HEK293 (cell line): ENCODE data around the gene E2F4.

Experiments
- CTCF ChIA-PET: fragments of 350-600 bp; formaldehyde crosslinking; extraction: SDS; loops from one replicate; lab custom pipeline; 2021; ENCODE audit warnings: antibody characterized with exemption; lab: Yijun Ruan, JAX
- POLR2A ChIA-PET: fragments of 300-600 bp; formaldehyde crosslinking; extraction: SDS; loops from one replicate; lab custom pipeline; 2020; ENCODE audit warnings: antibody characterized with exemption, inconsistent platforms; lab: Yijun Ruan, JAX
- H3K27ac ChIP-seq: fragments of 200-500 bp; sonication (Bioruptor generic); 2 replicates; pipeline ENCODE4 v1.5.1; 2014; ENCODE audit warnings: low read depth, low read length, control low read depth, inconsistent platforms; ENCODE audit errors: extremely low read depth
- H3K36me3 ChIP-seq, 2 experiments: fragments of 200-500 bp in 1 of 2; sonication (Bioruptor generic) in 1 of 2; 1 replicate in 1 of 2; 2 replicates in 1 of 2; pipeline ENCODE4 v1.5.1; 2014 to 2017; ENCODE audit warnings: inconsistent platforms in 2 of 2, low read length in 2 of 2; ENCODE audit not compliant: control insufficient read depth in 2 of 2, insufficient read depth in 1 of 2
- H3K4me1 ChIP-seq: fragments of 200-500 bp; sonication (Bioruptor generic); 2 replicates; pipeline ENCODE4 v1.5.1; 2014; ENCODE audit warnings: mild to moderate bottlenecking, low read length, inconsistent platforms; ENCODE audit not compliant: control insufficient read depth, insufficient read depth
- H3K4me3 ChIP-seq: 2 replicates; pipeline ENCODE4 v1.5.1; 2011; ENCODE audit warnings: low read depth, mild to moderate bottlenecking, control low read depth, low read length, moderate library complexity
- H3K9me3 ChIP-seq: fragments of 200-500 bp; sonication (Bioruptor generic); 2 replicates; pipeline ENCODE4 v1.5.1; 2014; ENCODE audit warnings: low read depth, low read length, inconsistent platforms; ENCODE audit not compliant: control insufficient read depth, insufficient read depth
- BCL11A ChIP-seq: fragments of 450-650 bp; formaldehyde crosslinking; IDR thresholded peaks from 2 replicates; pipeline ENCODE4 v1.5.1; 2016; ENCODE audit warnings: low read depth, missing biosample characterization, missing genetic modification characterization
- EGR2 ChIP-seq: fragments of 450-650 bp; formaldehyde crosslinking; IDR thresholded peaks from 2 replicates; pipeline ENCODE4 v1.5.1; 2016; ENCODE audit warnings: low read depth, missing biosample characterization, missing genetic modification characterization
- HOXA7 ChIP-seq: sonication (generic); formaldehyde crosslinking; IDR thresholded peaks from 2 replicates; pipeline ENCODE4 v1.8.1; 2022; ENCODE audit warnings: missing genetic modification reagents, borderline replicate concordance
- KLF9 ChIP-seq: fragments of 450-650 bp; formaldehyde crosslinking; IDR thresholded peaks from 2 replicates; pipeline ENCODE4 v1.5.1; 2016; ENCODE audit warnings: missing biosample characterization, missing genetic modification characterization, low read depth
- OVOL3 ChIP-seq: fragments of 450-650 bp; formaldehyde crosslinking; IDR thresholded peaks from 2 replicates; pipeline ENCODE4 v1.5.1; 2016; ENCODE audit warnings: missing biosample characterization, missing genetic modification characterization
- PRDM1 ChIP-seq: fragments of 450-650 bp; formaldehyde crosslinking; IDR thresholded peaks from 2 replicates; pipeline ENCODE4; 2016; ENCODE audit warnings: missing biosample characterization, missing genetic modification characterization
- ZFHX2 ChIP-seq: fragments of 450-650 bp; formaldehyde crosslinking; conservative IDR thresholded peaks from 2 replicates; pipeline ENCODE4 v1.5.1; 2016; ENCODE audit warnings: missing biosample characterization, missing genetic modification characterization
- ZIC2 ChIP-seq: fragments of 450-650 bp; formaldehyde crosslinking; IDR thresholded peaks from 2 replicates; pipeline ENCODE4 v1.5.1; 2016; ENCODE audit warnings: missing biosample characterization, missing genetic modification characterization
- ZNF175 ChIP-seq: fragments of 450-650 bp; formaldehyde crosslinking; IDR thresholded peaks from 2 replicates; pipeline ENCODE4 v1.5.1; 2016; ENCODE audit warnings: missing biosample characterization, missing genetic modification characterization
- ZNF214 ChIP-seq: fragments of 450-650 bp; formaldehyde crosslinking; IDR thresholded peaks from 2 replicates; pipeline ENCODE4 v1.5.1; 2017; ENCODE audit warnings: missing biosample characterization, mild to moderate bottlenecking, missing genetic modification characterization, borderline replicate concordance
- ZNF221 ChIP-seq: fragments of 450-650 bp; formaldehyde crosslinking; IDR thresholded peaks from 2 replicates; pipeline ENCODE4 v1.5.1; 2017; ENCODE audit warnings: missing biosample characterization, missing genetic modification characterization, borderline replicate concordance
- ZNF341 ChIP-seq: fragments of 450-650 bp; formaldehyde crosslinking; IDR thresholded peaks from 2 replicates; pipeline ENCODE4; 2016; ENCODE audit warnings: low read depth, missing biosample characterization, missing genetic modification characterization
- ZNF416 ChIP-seq: fragments of 450-650 bp; formaldehyde crosslinking; IDR thresholded peaks from 2 replicates; pipeline ENCODE4 v1.5.1; 2016; ENCODE audit warnings: missing biosample characterization, missing genetic modification characterization
- ZNF571 ChIP-seq: fragments of 450-650 bp; formaldehyde crosslinking; IDR thresholded peaks from 2 replicates; pipeline ENCODE4 v1.5.0; 2017; ENCODE audit warnings: missing biosample characterization, missing genetic modification characterization
- ZNF600 ChIP-seq: fragments of 450-650 bp; formaldehyde crosslinking; IDR thresholded peaks from 2 replicates; pipeline ENCODE4 v1.5.1; 2016; ENCODE audit warnings: missing biosample characterization, missing genetic modification characterization
- ZNF626 ChIP-seq: fragments of 450-650 bp; sonication (Bioruptor Pico); formaldehyde crosslinking; IDR thresholded peaks from 2 replicates; pipeline ENCODE4 v1.5.1; 2018; ENCODE audit warnings: missing biosample characterization, missing genetic modification characterization, inconsistent platforms
- ZSCAN30 ChIP-seq: fragments of 450-650 bp; IDR thresholded peaks from 2 replicates; pipeline ENCODE4 v1.5.1; 2018; ENCODE audit warnings: missing biosample characterization, mild to moderate bottlenecking, missing genetic modification characterization, moderate library complexity
- TF ChIP-seq, protein P1 (sequence below): IDR thresholded peaks from 2 replicates; pipeline ENCODE4 v1.6.1; 2011; ENCODE audit warnings: mild to moderate bottlenecking, low read depth, low read length, borderline replicate concordance
- TF ChIP-seq, protein P2 (sequence below): fragments of 450-650 bp; formaldehyde crosslinking; IDR thresholded peaks from 2 replicates; pipeline ENCODE4 v1.5.1; 2016; ENCODE audit warnings: missing biosample characterization, missing genetic modification characterization
- TF ChIP-seq, protein P3 (sequence below): fragments of 450-650 bp; formaldehyde crosslinking; IDR thresholded peaks from 2 replicates; pipeline ENCODE4 v1.5.1; 2016; ENCODE audit warnings: missing biosample characterization, missing genetic modification characterization
- TF ChIP-seq, protein P4 (sequence below): fragments of 450-650 bp; formaldehyde crosslinking; IDR thresholded peaks from 2 replicates; pipeline ENCODE4 v1.5.1; 2016; ENCODE audit warnings: missing biosample characterization, missing genetic modification characterization
- TF ChIP-seq, protein P5 (sequence below): fragments of 450-650 bp; formaldehyde crosslinking; IDR thresholded peaks from 2 replicates; pipeline ENCODE4 v1.5.1; 2017; ENCODE audit warnings: missing biosample characterization, missing genetic modification characterization

E2F4 gene

DNA sequence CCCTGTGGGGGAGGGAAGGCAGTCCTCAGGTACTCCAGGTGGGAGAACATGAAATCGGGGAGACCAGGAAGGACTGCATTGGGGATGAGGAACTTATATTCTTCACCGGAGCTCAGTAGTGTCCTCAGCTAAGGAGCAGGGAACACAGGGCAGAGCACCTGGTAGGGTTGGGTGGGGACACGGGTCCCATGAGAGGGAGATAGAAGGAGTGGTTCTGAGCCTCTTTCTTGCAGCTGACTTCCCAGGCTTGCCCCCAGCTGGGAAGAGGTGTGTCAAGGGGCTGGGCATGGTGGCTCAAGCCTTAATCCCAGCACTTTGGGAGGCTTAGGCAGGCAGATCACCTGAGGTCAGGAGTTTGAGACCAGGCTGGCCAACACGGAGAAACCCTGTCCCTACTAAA, 53.2 kb downstream of the E2F4 start (continued):
- TF ChIP-seq, protein P1, sequence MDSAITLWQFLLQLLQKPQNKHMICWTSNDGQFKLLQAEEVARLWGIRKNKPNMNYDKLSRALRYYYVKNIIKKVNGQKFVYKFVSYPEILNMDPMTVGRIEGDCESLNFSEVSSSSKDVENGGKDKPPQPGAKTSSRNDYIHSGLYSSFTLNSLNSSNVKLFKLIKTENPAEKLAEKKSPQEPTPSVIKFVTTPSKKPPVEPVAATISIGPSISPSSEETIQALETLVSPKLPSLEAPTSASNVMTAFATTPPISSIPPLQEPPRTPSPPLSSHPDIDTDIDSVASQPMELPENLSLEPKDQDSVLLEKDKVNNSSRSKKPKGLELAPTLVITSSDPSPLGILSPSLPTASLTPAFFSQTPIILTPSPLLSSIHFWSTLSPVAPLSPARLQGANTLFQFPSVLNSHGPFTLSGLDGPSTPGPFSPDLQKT: no peak
- TF ChIP-seq PRDM1 (tag by site-specific recombination) (no peak), ZNF214 (tag by site-specific recombination) (no peak), OVOL3 (tag by site-specific recombination) (no peak), HOXA7 (CRISPR knock-in tag) (no peak), ZNF175 (tag by site-specific recombination) (no peak)
- TF ChIP-seq, all 188 proteins: peak for 4

DNA sequence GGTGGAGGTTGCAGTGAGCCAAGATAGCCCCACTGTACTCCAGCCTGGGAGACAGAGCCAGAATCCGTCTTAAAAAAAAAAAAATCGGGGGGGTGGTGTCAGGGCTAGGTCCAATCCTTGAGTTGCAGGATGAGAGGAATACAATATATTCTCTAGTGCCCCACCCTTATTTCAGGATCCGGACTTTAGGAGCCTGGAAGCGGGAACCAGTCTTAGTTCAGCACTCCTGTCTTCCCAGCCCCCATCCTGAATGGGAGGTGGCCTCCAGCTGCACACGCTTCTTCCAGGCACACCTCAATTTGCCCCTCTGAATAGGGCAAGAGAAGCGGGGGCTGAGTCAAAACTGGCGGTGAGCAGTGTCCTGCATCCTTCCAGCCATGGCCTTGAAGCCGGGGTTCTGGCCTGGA, 53.7 kb downstream of the E2F4 start:
- Histone ChIP-seq H3K36me3 (peaks cover 0 to 7% of the 10 kb centered on the region in 2 experiments; a peak in 1 of 3 replicates), H3K4me3 (peak overlapping the region; percentile 69), H3K9me3 (no peaks in the 10 kb centered on the region), H3K4me1 (peaks cover 9% of the 10 kb centered on the region), H3K27ac (peak overlapping the region; percentile 75)
- CTCF ChIA-PET: interaction anchor here (0.6 to 2.3 kb wide), 12 partner anchors 8 to 523 kb away, joined by 3 to 5 read pairs (median 4); partner anchors contain the start of genes KCTD19, LRRC36, TMEM208 and TPPP3
- TF ChIP-seq EGR2 (tag by site-specific recombination) (no peak), ZNF600 (tag by site-specific recombination) (peak; percentile 67; the same call in 1 of the 2 replicates), ZNF341 (tag by site-specific recombination) (no peak)
- TF ChIP-seq, protein P2, sequence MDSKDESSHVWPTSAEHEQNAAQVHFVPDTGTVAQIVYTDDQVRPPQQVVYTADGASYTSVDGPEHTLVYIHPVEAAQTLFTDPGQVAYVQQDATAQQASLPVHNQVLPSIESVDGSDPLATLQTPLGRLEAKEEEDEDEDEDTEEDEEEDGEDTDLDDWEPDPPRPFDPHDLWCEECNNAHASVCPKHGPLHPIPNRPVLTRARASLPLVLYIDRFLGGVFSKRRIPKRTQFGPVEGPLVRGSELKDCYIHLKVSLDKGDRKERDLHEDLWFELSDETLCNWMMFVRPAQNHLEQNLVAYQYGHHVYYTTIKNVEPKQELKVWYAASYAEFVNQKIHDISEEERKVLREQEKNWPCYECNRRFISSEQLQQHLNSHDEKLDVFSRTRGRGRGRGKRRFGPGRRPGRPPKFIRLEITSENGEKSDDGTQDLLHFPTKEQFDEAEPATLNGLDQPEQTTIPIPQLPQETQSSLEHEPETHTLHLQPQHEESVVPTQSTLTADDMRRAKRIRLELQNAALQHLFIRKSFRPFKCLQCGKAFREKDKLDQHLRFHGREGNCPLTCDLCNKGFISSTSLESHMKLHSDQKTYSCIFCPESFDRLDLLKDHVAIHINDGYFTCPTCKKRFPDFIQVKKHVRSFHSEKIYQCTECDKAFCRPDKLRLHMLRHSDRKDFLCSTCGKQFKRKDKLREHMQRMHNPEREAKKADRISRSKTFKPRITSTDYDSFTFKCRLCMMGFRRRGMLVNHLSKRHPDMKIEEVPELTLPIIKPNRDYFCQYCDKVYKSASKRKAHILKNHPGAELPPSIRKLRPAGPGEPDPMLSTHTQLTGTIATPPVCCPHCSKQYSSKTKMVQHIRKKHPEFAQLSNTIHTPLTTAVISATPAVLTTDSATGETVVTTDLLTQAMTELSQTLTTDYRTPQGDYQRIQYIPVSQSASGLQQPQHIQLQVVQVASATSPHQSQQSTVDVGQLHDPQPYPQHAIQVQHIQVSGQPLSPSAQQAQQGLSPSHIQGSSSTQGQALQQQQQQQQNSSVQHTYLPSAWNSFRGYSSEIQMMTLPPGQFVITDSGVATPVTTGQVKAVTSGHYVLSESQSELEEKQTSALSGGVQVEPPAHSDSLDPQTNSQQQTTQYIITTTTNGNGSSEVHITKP (tag by site-specific recombination): no peak
- POLR2A ChIA-PET: interaction anchor here (0.7 to 7.4 kb wide), 6 partner anchors 9 to 232 kb away, joined by 3 to 109 read pairs (median 4); partner anchors contain the start of gene TMEM208

DNA sequence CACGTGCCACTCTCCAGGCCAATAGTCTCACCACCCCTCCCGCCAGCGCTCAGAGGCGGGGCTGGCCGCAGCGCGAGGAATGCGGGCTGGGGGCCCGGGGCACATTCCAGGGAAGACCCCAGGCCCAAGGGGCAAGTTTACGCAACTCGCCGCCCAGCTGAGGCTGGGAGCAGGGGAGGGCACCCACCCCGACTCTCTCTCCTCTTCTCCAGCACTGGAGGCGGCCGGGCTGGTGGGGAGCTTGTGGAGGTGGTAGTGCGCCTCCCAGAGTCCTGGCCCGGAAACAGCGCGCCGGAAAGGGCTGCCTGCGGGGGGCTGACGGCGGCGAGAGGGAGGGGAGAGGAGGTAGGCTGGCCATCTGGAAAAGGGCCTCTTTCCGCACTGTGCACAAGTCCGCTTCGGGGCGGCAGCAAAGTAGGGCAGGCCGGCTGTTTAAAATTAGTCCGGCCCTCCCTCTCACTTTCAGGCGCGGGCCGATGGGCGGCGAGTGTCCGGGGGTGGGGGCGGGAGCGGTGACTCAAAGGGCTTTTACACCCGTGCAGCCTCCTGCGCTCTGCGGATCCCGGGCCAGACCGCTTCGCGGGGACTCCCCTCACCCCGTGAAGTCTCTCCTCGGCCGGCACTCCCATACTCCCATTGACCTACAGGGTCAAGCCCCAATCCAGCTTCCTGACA, 54.3 kb downstream of the E2F4 start:
- Histone ChIP-seq H3K9me3 (no peaks in the 10 kb centered on the region), H3K4me3 (peak overlapping the region; percentile 69), H3K4me1 (peaks cover 9% of the 10 kb centered on the region), H3K36me3 (peaks cover 0 to 7% of the 10 kb centered on the region in 2 experiments; a peak in 1 of 3 replicates), H3K27ac (peak overlapping the region; percentile 75)
- CTCF ChIA-PET: interaction anchor here (0.6 to 2.3 kb wide), 14 partner anchors 9 to 522 kb away, joined by 3 to 6 read pairs (median 4); partner anchors contain the start of genes KCTD19, LRRC36, TMEM208 and TPPP3
- POLR2A ChIA-PET: interaction anchor here (0.6 to 7.4 kb wide), 10 partner anchors 9 to 286 kb away, joined by 3 to 109 read pairs (median 4); partner anchors contain the start of genes ATP6V0D1 and TMEM208
- TF ChIP-seq, protein P3, sequence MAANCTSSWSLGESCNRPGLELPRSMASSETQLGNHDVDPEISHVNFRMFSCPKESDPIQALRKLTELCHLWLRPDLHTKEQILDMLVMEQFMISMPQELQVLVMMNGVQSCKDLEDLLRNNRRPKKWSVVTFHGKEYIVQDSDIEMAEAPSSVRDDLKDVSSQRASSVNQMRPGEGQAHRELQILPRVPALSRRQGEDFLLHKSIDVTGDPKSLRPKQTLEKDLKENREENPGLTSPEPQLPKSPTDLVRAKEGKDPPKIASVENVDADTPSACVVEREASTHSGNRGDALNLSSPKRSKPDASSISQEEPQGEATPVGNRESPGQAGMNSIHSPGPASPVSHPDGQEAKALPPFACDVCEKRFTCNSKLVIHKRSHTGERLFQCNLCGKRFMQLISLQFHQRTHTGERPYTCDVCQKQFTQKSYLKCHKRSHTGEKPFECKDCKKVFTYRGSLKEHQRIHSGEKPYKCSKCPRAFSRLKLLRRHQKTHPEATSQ (tag by site-specific recombination): no peak
- TF ChIP-seq ZFHX2 (tag by site-specific recombination) (peak; percentile 87), ZNF416 (tag by site-specific recombination) (no peak), KLF9 (tag by site-specific recombination) (peak; percentile 82; the same call in 1 of the 2 replicates), BCL11A (tag by site-specific recombination) (peak; percentile 74), ZSCAN30 (tag by site-specific recombination) (0 out of 2 replicates have a peak, but pooled peaks have one; percentile 40), ZNF571 (tag by site-specific recombination) (no peak), ZNF221 (tag by site-specific recombination) (no peak), EGR2 (tag by site-specific recombination) (peak; percentile 86), ZNF626 (tag by site-specific recombination) (no peak), ZIC2 (tag by site-specific recombination) (peak; percentile 74)
- TF ChIP-seq, protein P4, sequence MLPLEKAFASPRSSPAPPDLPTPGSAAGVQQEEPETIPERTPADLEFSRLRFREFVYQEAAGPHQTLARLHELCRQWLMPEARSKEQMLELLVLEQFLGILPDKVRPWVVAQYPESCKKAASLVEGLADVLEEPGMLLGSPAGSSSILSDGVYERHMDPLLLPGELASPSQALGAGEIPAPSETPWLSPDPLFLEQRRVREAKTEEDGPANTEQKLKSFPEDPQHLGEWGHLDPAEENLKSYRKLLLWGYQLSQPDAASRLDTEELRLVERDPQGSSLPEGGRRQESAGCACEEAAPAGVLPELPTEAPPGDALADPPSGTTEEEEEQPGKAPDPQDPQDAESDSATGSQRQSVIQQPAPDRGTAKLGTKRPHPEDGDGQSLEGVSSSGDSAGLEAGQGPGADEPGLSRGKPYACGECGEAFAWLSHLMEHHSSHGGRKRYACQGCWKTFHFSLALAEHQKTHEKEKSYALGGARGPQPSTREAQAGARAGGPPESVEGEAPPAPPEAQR (tag by site-specific recombination): 0 out of 2 replicates have a peak, but pooled peaks have one; percentile 11
- TF ChIP-seq, protein P5, sequence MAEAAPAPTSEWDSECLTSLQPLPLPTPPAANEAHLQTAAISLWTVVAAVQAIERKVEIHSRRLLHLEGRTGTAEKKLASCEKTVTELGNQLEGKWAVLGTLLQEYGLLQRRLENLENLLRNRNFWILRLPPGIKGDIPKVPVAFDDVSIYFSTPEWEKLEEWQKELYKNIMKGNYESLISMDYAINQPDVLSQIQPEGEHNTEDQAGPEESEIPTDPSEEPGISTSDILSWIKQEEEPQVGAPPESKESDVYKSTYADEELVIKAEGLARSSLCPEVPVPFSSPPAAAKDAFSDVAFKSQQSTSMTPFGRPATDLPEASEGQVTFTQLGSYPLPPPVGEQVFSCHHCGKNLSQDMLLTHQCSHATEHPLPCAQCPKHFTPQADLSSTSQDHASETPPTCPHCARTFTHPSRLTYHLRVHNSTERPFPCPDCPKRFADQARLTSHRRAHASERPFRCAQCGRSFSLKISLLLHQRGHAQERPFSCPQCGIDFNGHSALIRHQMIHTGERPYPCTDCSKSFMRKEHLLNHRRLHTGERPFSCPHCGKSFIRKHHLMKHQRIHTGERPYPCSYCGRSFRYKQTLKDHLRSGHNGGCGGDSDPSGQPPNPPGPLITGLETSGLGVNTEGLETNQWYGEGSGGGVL: peak; percentile 96
